GM10266 (cell line): ENCODE measurements around the gene UNCX.

ENCODE experiments used
- DNase-seq: peaks from one replicate; pipeline ENCODE4 v3.0.0; 2012; ENCODE audit errors: extremely low spot score
- CTCF ChIP-seq: IDR thresholded peaks from 2 replicates; pipeline ENCODE4 v1.5.1; 2012; ENCODE audit warnings: mild to moderate bottlenecking, low read depth; ENCODE audit not compliant: control insufficient read depth, insufficient read depth; ENCODE audit errors: missing control alignments

Gene UNCX

GRCh38 chr7:1284743-1285458, 52.2 kb downstream of the UNCX start:
- no peak for DNase-seq
- no peak for TF ChIP-seq CTCF

GRCh38 chr7:1285556-1286301, 53.1 kb downstream of the UNCX start:
- no peak for DNase-seq
- TF ChIP-seq CTCF, result no peak
